Endothelial cell of umbilical vein (primary cell): Measurements from ENCODE around the gene WSB2. TPM values are rescaled to one million over a fixed set of nuclear protein-coding genes. Genes with fewer than 3 reads are reported as not detected.

Source experiments
- BruUV-seq: library from RNA; stranded (reverse); fragments of 400-500 nt; replicated peaks from 2 replicates; lab custom pipeline; 2021; lab: Mats Ljungman, UMichigan
- CTCF ChIA-PET: fragments of 300-600, 350-600 bp; sonication (Branson Sonifier 250); formaldehyde crosslinking; loops from one replicate; lab custom pipeline; 2021; ENCODE audit warnings: antibody characterized with exemption, inconsistent platforms; lab: Charles Lee
- POLR2A ChIA-PET: fragments of 300-600, 350-600 bp; sonication (Branson Sonifier 250); formaldehyde crosslinking; loops from one replicate; lab custom pipeline; 2021; ENCODE audit warnings: antibody characterized with exemption, inconsistent platforms; lab: Charles Lee
- DNase-seq: peaks from one replicate; pipeline ENCODE4 v3.0.0-alpha.2; 2011; ENCODE audit warnings: low read depth, low spot score
- FAIRE-seq: peaks from 2 replicates; lab custom pipeline; 2011; peaks lifted over from hg19 to GRCh38; lab: Jason Lieb, UNC
- H2AFZ ChIP-seq: 2 replicates; pipeline ENCODE4 v1.6.0; 2012; ENCODE audit warnings: low read depth, low read length, control low read depth, inconsistent platforms
- H3K27ac ChIP-seq: 2 replicates; pipeline ENCODE4 v1.5.1; 2011; ENCODE audit warnings: low read depth, mild to moderate bottlenecking, control low read depth, low read length, moderate library complexity; ENCODE audit not compliant: insufficient read depth
- H3K27me3 ChIP-seq, 2 experiments: 2 replicates each; pipeline versions ENCODE4 v1.6.0 to v1.6.1; 2011; ENCODE audit warnings: low read length in 2 of 2, mixed read lengths in 1 of 2; ENCODE audit not compliant: control insufficient read depth in 2 of 2, insufficient read depth in 2 of 2
- H3K36me3 ChIP-seq, 2 experiments: 2 replicates in 1 of 2; 3 replicates in 1 of 2; pipeline ENCODE4 v1.5.1; 2011; ENCODE audit warnings: low read length in 2 of 2, mild to moderate bottlenecking in 1 of 2, moderate library complexity in 1 of 2; ENCODE audit not compliant: control insufficient read depth in 2 of 2, insufficient read depth in 2 of 2; ENCODE audit errors: extremely low read depth in 1 of 2
- H3K4me1 ChIP-seq: 3 replicates; pipeline ENCODE4 v1.5.1; 2011; ENCODE audit warnings: mild to moderate bottlenecking, low read length; ENCODE audit not compliant: control insufficient read depth, insufficient read depth; ENCODE audit errors: extremely low read depth
- H3K4me2 ChIP-seq: 2 replicates; pipeline ENCODE4 v1.6.1; 2011; ENCODE audit warnings: low read length, control low read depth, mixed read lengths; ENCODE audit not compliant: insufficient read depth
- H3K4me3 ChIP-seq, 3 experiments: fragments of 200-600 bp in 1 of 3; sonication (generic), shearing (Covaris generic) in 1 of 3; replicated peaks in 1 of 3; 2 replicates each; pipeline ENCODE4 v1.5.1; 2011 to 2016; ENCODE audit warnings: control low read depth in 3 of 3, low read length in 3 of 3, mild to moderate bottlenecking in 2 of 3, inconsistent platforms in 1 of 3, low read depth in 1 of 3, moderate library complexity in 1 of 3; ENCODE audit not compliant: insufficient read depth in 1 of 3
- H3K79me2 ChIP-seq: 2 replicates; pipeline ENCODE4 v1.6.0; 2012; ENCODE audit warnings: low read length, inconsistent platforms; ENCODE audit not compliant: control insufficient read depth, insufficient read depth
- H3K9ac ChIP-seq: replicated peaks from 2 replicates; pipeline ENCODE3; 2011; ENCODE audit warnings: low read length, control low read depth; ENCODE audit not compliant: insufficient read depth; ENCODE audit errors: extremely low read depth
- H3K9me1 ChIP-seq: replicated peaks from 3 replicates; pipeline ENCODE4 v1.6.0; 2011; ENCODE audit warnings: mild to moderate bottlenecking, low read length; ENCODE audit not compliant: control insufficient read depth, insufficient read depth; ENCODE audit errors: extremely low read depth
- H3K9me3 ChIP-seq: replicated peaks from 2 replicates; pipeline ENCODE4 v1.5.1; 2012; ENCODE audit warnings: low read length, inconsistent platforms; ENCODE audit not compliant: control insufficient read depth, insufficient read depth
- H4K20me1 ChIP-seq: replicated peaks from 2 replicates; pipeline ENCODE3; 2011; ENCODE audit warnings: mild to moderate bottlenecking, low read length; ENCODE audit not compliant: control insufficient read depth, insufficient read depth; ENCODE audit errors: extremely low read depth
- CTCF ChIP-seq, 2 donors: IDR thresholded peaks; 1 replicate in 1 of 2; 2 replicates in 1 of 2; pipeline ENCODE4 v1.5.1; 2011; ENCODE audit warnings: low read length in 2 of 2, mild to moderate bottlenecking in 2 of 2, moderate library complexity in 2 of 2, control low read depth in 1 of 2, inconsistent platforms in 1 of 2, low read depth in 1 of 2; ENCODE audit not compliant: insufficient read depth in 1 of 2; ENCODE audit errors: extremely low read depth in 1 of 2
- EZH2 ChIP-seq: IDR thresholded peaks from 2 replicates; pipeline ENCODE4 v1.6.1; 2012; ENCODE audit warnings: borderline replicate concordance, low read depth, mild to moderate bottlenecking, moderate library complexity, low read length, inconsistent platforms; ENCODE audit not compliant: severe bottlenecking
- FOS ChIP-seq: IDR thresholded peaks from 2 replicates; pipeline ENCODE4 v1.6.1; 2011; ENCODE audit warnings: mild to moderate bottlenecking, low read length, moderate library complexity, borderline replicate concordance; ENCODE audit not compliant: insufficient read depth
- GATA2 ChIP-seq: IDR thresholded peaks from 2 replicates; pipeline ENCODE4 v1.7.0; 2011; ENCODE audit warnings: low read depth, mild to moderate bottlenecking, moderate library complexity, mixed read lengths, low read length; ENCODE audit not compliant: insufficient read length, insufficient read depth
- JUN ChIP-seq: IDR thresholded peaks from 2 replicates; pipeline ENCODE4 v1.6.1; 2011; ENCODE audit warnings: borderline replicate concordance, low read depth; ENCODE audit not compliant: insufficient read length, insufficient read depth
- MAX ChIP-seq: IDR thresholded peaks from 2 replicates; pipeline ENCODE4 v1.6.1; 2011; ENCODE audit not compliant: insufficient read depth, insufficient read length
- MYC ChIP-seq: IDR thresholded peaks from one replicate; pipeline ENCODE4 v1.6.1; 2011; ENCODE audit warnings: mild to moderate bottlenecking, low read depth, low read length
- POLR2AphosphoS5 ChIP-seq: IDR thresholded peaks from 2 replicates; pipeline ENCODE4 v1.6.1; 2012; ENCODE audit warnings: low read depth, mild to moderate bottlenecking, control low read depth, low read length, moderate library complexity; ENCODE audit not compliant: insufficient read depth
- dilution Hi-C: fragments of 300-500 bp; cut with MboI; formaldehyde crosslinking; loops from one replicate; pipeline ENCODE4 v1.15.0; 2019; ENCODE audit warnings: low sequenced_read_pairs; ENCODE audit not compliant: extremely low pct_ligation_motif_present
- intact Hi-C: fragments of 100-400 bp; cut with micrococcal nuclease; formaldehyde crosslinking; loops from one replicate; pipeline ENCODE4 v1.10.0; 2022
- polyA plus RNA-seq, 4 experiments: library from polyadenylated mRNA; depleted of rRNA in 3 of 4; stranded (reverse) in 3 of 4; unstranded in 1 of 4; fragments of >200 nt; gene quantifications; 2 replicates each; pipeline versions ENCODE4 v1.2.1 to v1.2.3, GENCODE V29; 2011 to 2012; ENCODE audit warnings: missing spikeins in 1 of 4
- total RNA-seq: library from RNA; stranded (reverse); gene quantifications from 2 replicates; pipeline ENCODE4 v1.2.3, GENCODE V29; 2021

The WSB2 gene
- total and polyA plus RNA-seq, 2 donors (not counting 3 experiments of a cell fraction or from before 2014, with no cell fraction given): 73.6 to 107 TPM

GRCh38 chr12:118059341-118060191 is 1.4 kb downstream of the WSB2 start:
- Histone ChIP-seq H3K36me3 (no peaks in the 10 kb centered on the region), H4K20me1 (no peaks in the 10 kb centered on the region), H3K9me1 (no peaks in the 10 kb centered on the region), H2AFZ (no peak overlapping the region), H3K79me2 (peaks cover 28% of the 10 kb centered on the region), H3K27ac (peak overlapping the region; percentile 64), H3K4me1 (peaks cover 25% of the 10 kb centered on the region), H3K27me3 (no peaks in the 10 kb centered on the region), H3K4me2 (peak overlapping the region; percentile 64), H3K4me3 (peak overlapping the region; percentile 50 to 79 (median 61)), H3K9ac (peak overlapping the region; percentile 87), H3K9me3 (no peaks in the 10 kb centered on the region)
- intact Hi-C loops: no loop called here
- TSS peak; percentile 39 for BruUV-seq
- POLR2A ChIA-PET: no interaction called here
- TF ChIP-seq GATA2: peak; percentile 13
- no peak for TF ChIP-seq CTCF (IDR thresholded peaks at IDR 0.05; ENCODE audit: extremely low read depth in 1 of 2, insufficient read depth in 1 of 2, low read depth in 1 of 2, low read length in 2 of 2)
- CTCF ChIA-PET: interaction anchor here (0.7 to 1.1 kb wide), 4 partner anchors 25 to 185 kb away, joined by 3 to 4 read pairs (median 4); no protein-coding TSS in a partner anchor
- dilution Hi-C loops: no loop called here
- FAIRE-seq (peak; percentile 74), DNase-seq (peak; percentile 55)

- Histone ChIP-seq H2AFZ (no peak overlapping the region), H3K79me2 (peaks cover 28% of the 10 kb centered on the region), H3K36me3 (no peaks in the 10 kb centered on the region), H3K4me2 (peak overlapping the region; percentile 64), H3K4me3 (no peak overlapping the region), H3K27ac (no peak overlapping the region), H3K9me1 (no peaks in the 10 kb centered on the region), H4K20me1 (no peaks in the 10 kb centered on the region), H3K9ac (no peak overlapping the region), H3K9me3 (no peaks in the 10 kb centered on the region), H3K27me3 (no peaks in the 10 kb centered on the region), H3K4me1 (peaks cover 26% of the 10 kb centered on the region)
- FAIRE-seq (no peak), DNase-seq (no peak)
- no peak for TF ChIP-seq CTCF (IDR thresholded peaks at IDR 0.05; ENCODE audit: extremely low read depth in 1 of 2, insufficient read depth in 1 of 2, low read depth in 1 of 2, low read length in 2 of 2)
- no peak for TF ChIP-seq MYC
- TF ChIP-seq MAX: no peak
- no peak for TF ChIP-seq JUN
- no peak for TF ChIP-seq FOS
- no peak for TF ChIP-seq GATA2
- no peak for TF ChIP-seq POLR2AphosphoS5
- TF ChIP-seq EZH2: no peak
- dilution Hi-C loops: no loop called here
- CTCF ChIA-PET: interaction anchor here (1.0 to 1.1 kb wide), 2 partner anchors 26 to 78 kb away, joined by 3 read pairs; no protein-coding TSS in a partner anchor
- no TSS peak for BruUV-seq
- intact Hi-C loops: no loop called here
- POLR2A ChIA-PET: no interaction called here
Observed at GRCh38 chr12:118058881-118059280, 2.1 kb downstream of the WSB2 start.
